Bronchial epithelial cell (primary cell): ENCODE data around the gene ADORA3. TPM values are rescaled to one million over a fixed set of nuclear protein-coding genes. Genes with fewer than 3 reads are reported as not detected.

Experiments used
- DNase-seq: peaks from one replicate; pipeline ENCODE4 v3.0.0-alpha.2; 2010; ENCODE audit warnings: low read depth
- FAIRE-seq: peaks from 2 replicates; lab custom pipeline; 2011; peaks lifted over from hg19 to GRCh38; lab: Jason Lieb, UNC
- H3K27me3 ChIP-seq: 2 replicates; pipeline ENCODE4 v1.5.1; 2011; ENCODE audit warnings: low read length; ENCODE audit not compliant: control insufficient read depth, insufficient read depth
- H3K36me3 ChIP-seq: 2 replicates; pipeline ENCODE4 v1.5.1; 2011; ENCODE audit warnings: low read length; ENCODE audit not compliant: control insufficient read depth, insufficient read depth
- H3K4me3 ChIP-seq: 2 replicates; pipeline ENCODE4 v1.5.1; 2011; ENCODE audit warnings: mild to moderate bottlenecking, low read depth, low read length, control low read depth
- total RNA-seq: library from RNA; depleted of rRNA; stranded (reverse); fragments of >200 nt; gene quantifications from 2 replicates; pipeline ENCODE4 v1.2.1, GENCODE V29; 2014
- TF ChIP-seq, protein P1 (sequence below): IDR thresholded peaks from 2 replicates; pipeline ENCODE4 v1.5.1; 2011; ENCODE audit warnings: mild to moderate bottlenecking, moderate library complexity, low read length, control low read depth, inconsistent platforms; ENCODE audit not compliant: insufficient read depth, severe bottlenecking

Gene ADORA3
- total RNA-seq, 1 donor from 2014 or later: not detected

GRCh38 chr1:111512132-111512889, 8.9 kb upstream of the ADORA3 start:
- no peak for FAIRE-seq
- no peak overlapping the region for H3K4me3 ChIP-seq
- H3K36me3 ChIP-seq: no peaks in the 10 kb centered on the region
- peaks cover 3% of the 10 kb centered on the region for H3K27me3 ChIP-seq
- TF ChIP-seq, protein P1, sequence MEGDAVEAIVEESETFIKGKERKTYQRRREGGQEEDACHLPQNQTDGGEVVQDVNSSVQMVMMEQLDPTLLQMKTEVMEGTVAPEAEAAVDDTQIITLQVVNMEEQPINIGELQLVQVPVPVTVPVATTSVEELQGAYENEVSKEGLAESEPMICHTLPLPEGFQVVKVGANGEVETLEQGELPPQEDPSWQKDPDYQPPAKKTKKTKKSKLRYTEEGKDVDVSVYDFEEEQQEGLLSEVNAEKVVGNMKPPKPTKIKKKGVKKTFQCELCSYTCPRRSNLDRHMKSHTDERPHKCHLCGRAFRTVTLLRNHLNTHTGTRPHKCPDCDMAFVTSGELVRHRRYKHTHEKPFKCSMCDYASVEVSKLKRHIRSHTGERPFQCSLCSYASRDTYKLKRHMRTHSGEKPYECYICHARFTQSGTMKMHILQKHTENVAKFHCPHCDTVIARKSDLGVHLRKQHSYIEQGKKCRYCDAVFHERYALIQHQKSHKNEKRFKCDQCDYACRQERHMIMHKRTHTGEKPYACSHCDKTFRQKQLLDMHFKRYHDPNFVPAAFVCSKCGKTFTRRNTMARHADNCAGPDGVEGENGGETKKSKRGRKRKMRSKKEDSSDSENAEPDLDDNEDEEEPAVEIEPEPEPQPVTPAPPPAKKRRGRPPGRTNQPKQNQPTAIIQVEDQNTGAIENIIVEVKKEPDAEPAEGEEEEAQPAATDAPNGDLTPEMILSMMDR: no peak
- no peak for DNase-seq

- Histone ChIP-seq H3K36me3 (no peaks in the 10 kb centered on the region), H3K27me3 (peaks cover 3% of the 10 kb centered on the region), H3K4me3 (no peak overlapping the region)
- no peak for FAIRE-seq
- TF ChIP-seq, protein P1: no peak
- no peak for DNase-seq
Observed at GRCh38 chr1:111511370-111511769, 7.9 kb upstream of the ADORA3 start.

DNA sequence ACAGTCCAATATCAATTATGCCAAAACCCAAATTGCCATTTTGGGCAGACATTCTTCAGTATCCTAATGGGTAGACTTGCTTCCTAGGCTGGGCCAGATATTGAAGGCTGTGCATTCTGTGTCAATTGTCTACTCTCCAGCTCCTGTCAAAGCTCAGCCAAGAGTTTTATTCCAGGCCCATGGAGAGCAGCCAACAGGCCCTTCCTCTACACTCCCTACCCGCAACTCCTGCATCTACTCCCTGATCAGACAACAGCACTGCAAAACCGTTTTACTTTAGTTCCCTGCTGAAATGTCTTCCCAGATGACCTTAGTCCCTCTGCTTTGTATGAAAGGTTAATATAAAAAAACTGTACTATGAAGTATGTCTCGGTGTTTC, 6.6 kb upstream of the ADORA3 start:
- DNase-seq (no peak), FAIRE-seq (no peak)
- TF ChIP-seq, protein P1: no peak
- Histone ChIP-seq H3K36me3 (no peaks in the 10 kb centered on the region), H3K4me3 (no peak overlapping the region), H3K27me3 (no peaks in the 10 kb centered on the region)

GRCh38 chr1:111507411-111508201, 4.2 kb upstream of the ADORA3 start:
- TF ChIP-seq, protein P1: peak; percentile 5
- no peaks in the 10 kb centered on the region for H3K36me3 ChIP-seq
- FAIRE-seq (no peak), DNase-seq (peak; percentile 47)
- no peaks in the 10 kb centered on the region for H3K27me3 ChIP-seq
- H3K4me3 ChIP-seq: peak overlapping the region; percentile 6

DNA sequence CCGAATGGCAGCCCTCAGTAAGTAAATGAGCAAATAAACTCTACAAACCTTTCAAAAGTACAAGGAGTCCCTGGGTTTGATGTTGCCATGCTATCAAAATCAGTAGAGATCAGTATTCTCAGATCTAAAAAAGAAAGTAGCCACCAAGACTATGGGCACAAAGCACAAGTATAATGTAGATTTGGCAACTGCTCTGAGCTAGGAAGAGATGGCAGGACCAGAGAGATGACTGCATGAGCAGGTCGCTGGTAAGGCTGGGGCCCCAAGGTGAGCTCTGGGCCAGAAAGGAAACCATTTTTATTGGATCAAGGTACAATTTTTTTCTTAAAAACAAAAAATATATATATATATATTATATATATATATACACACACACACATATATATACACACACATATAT, 3.1 kb upstream of the ADORA3 start:
- TF ChIP-seq, protein P1: no peak
- H3K4me3 ChIP-seq: no peak overlapping the region
- no peak for DNase-seq
- no peaks in the 10 kb centered on the region for H3K27me3 ChIP-seq
- FAIRE-seq: no peak
- H3K36me3 ChIP-seq: no peaks in the 10 kb centered on the region
